ACC112 (cell line): ENCODE data around the gene UCN.

Experiments
- H2AFZ ChIP-seq: fragments of 200-600 bp; sonication (generic); one replicate; pipeline ENCODE4 v1.6.0; 2017; ENCODE audit warnings: antibody characterized with exemption, low read length; ENCODE audit not compliant: unreplicated experiment
- H3K27ac ChIP-seq: fragments of 200-600 bp; sonication (generic); 2 replicates; pipeline ENCODE4 v1.5.1; 2014; ENCODE audit warnings: low read depth, mild to moderate bottlenecking, antibody characterized with exemption, low read length, moderate library complexity
- H3K27me3 ChIP-seq: fragments of 200-600 bp; sonication (generic); 2 replicates; pipeline ENCODE4 v1.6.1; 2014; ENCODE audit warnings: mild to moderate bottlenecking, antibody characterized with exemption, low read length, moderate library complexity, mixed read lengths; ENCODE audit not compliant: insufficient read depth
- H3K36me3 ChIP-seq: fragments of 200-600 bp; sonication (generic); 2 replicates; pipeline ENCODE4 v1.6.1; 2016; ENCODE audit warnings: mild to moderate bottlenecking, antibody characterized with exemption, low read length, moderate library complexity, mixed read lengths; ENCODE audit not compliant: insufficient read depth
- H3K4me1 ChIP-seq: fragments of 200-600 bp; sonication (generic); one replicate; pipeline ENCODE4 v1.6.1; 2016; ENCODE audit warnings: low read length, mixed read lengths; ENCODE audit not compliant: insufficient read depth, unreplicated experiment, control insufficient read depth
- H3K4me3 ChIP-seq: fragments of 200-600 bp; sonication (generic); 2 replicates; pipeline ENCODE4 v1.5.1; 2014; ENCODE audit warnings: mild to moderate bottlenecking, low read depth, low read length
- H3K79me2 ChIP-seq: fragments of 200-600 bp; sonication (generic); one replicate; pipeline ENCODE4 v1.6.0; 2016; ENCODE audit warnings: low read length; ENCODE audit not compliant: control insufficient read depth, unreplicated experiment, insufficient read depth

The UCN gene

GRCh38 chr2:27313882-27314645, 5.8 kb upstream of the UCN start:
- H3K4me3 ChIP-seq: no peak overlapping the region

GRCh38 chr2:27312152-27312551, 3.9 kb upstream of the UCN start:
- no peak overlapping the region for H2AFZ ChIP-seq
- H3K27me3 ChIP-seq: peaks cover 17% of the 10 kb centered on the region
- H3K79me2 ChIP-seq: no peaks in the 10 kb centered on the region
- H3K4me3 ChIP-seq: no peak overlapping the region
- peaks cover 9% of the 10 kb centered on the region; the same call in 1 of the 2 replicates for H3K36me3 ChIP-seq
- no peaks in the 10 kb centered on the region for H3K4me1 ChIP-seq
- H3K27ac ChIP-seq: no peak overlapping the region

More at GRCh38 chr2:27313882-27314645, 5.8 kb upstream of the UCN start:
- Histone ChIP-seq H3K27ac (no peak overlapping the region), H3K4me1 (no peaks in the 10 kb centered on the region), H2AFZ (no peak overlapping the region), H3K27me3 (no peaks in the 10 kb centered on the region), H3K36me3 (peaks cover 5% of the 10 kb centered on the region; the same call in 1 of the 2 replicates), H3K79me2 (peaks cover 3% of the 10 kb centered on the region)

GRCh38 chr2:27309651-27310050, 1.4 kb upstream of the UCN start:
- H3K79me2 ChIP-seq: no peaks in the 10 kb centered on the region
- H3K4me3 ChIP-seq: no peak overlapping the region
- peaks cover 32% of the 10 kb centered on the region for H3K27me3 ChIP-seq
- H3K36me3 ChIP-seq: peaks cover 9% of the 10 kb centered on the region; the same call in 1 of the 2 replicates
- no peaks in the 10 kb centered on the region for H3K4me1 ChIP-seq
- H2AFZ ChIP-seq: no peak overlapping the region
- H3K27ac ChIP-seq: no peak overlapping the region

GRCh38 chr2:27307545-27308358, 493 bp downstream of the UCN start:
- peaks cover 4% of the 10 kb centered on the region for H3K4me1 ChIP-seq
- no peak overlapping the region for H3K27ac ChIP-seq
- no peaks in the 10 kb centered on the region for H3K79me2 ChIP-seq
- H3K4me3 ChIP-seq: no peak overlapping the region
- peaks cover 9% of the 10 kb centered on the region; the same call in 1 of the 2 replicates for H3K36me3 ChIP-seq
- H3K27me3 ChIP-seq: peaks cover 35% of the 10 kb centered on the region
- no peak overlapping the region for H2AFZ ChIP-seq

- Histone ChIP-seq H3K27me3 (peaks cover 35% of the 10 kb centered on the region), H3K36me3 (peaks cover 9% of the 10 kb centered on the region; the same call in 1 of the 2 replicates), H3K27ac (no peak overlapping the region), H3K4me3 (no peak overlapping the region), H3K79me2 (no peaks in the 10 kb centered on the region), H3K4me1 (peaks cover 6% of the 10 kb centered on the region), H2AFZ (no peak overlapping the region)
Observed at GRCh38 chr2:27307287-27307544, 1.0 kb downstream of the UCN start.

GRCh38 chr2:27306573-27307286, 1.5 kb downstream of the UCN start:
- peaks cover 6% of the 10 kb centered on the region for H3K4me1 ChIP-seq
- peaks cover 9% of the 10 kb centered on the region; the same call in 1 of the 2 replicates for H3K36me3 ChIP-seq
- no peak overlapping the region for H3K4me3 ChIP-seq
- H2AFZ ChIP-seq: no peak overlapping the region
- H3K27ac ChIP-seq: no peak overlapping the region
- no peaks in the 10 kb centered on the region for H3K79me2 ChIP-seq
- peaks cover 35% of the 10 kb centered on the region for H3K27me3 ChIP-seq

GRCh38 chr2:27306136-27306535, 2.1 kb downstream of the UCN start:
- Histone ChIP-seq H3K4me3 (no peak overlapping the region), H3K27me3 (peaks cover 35% of the 10 kb centered on the region), H3K79me2 (no peaks in the 10 kb centered on the region)

GRCh38 chr2:27305516-27305915, 2.7 kb downstream of the UCN start:
- Histone ChIP-seq H3K27ac (no peak overlapping the region), H3K4me3 (no peak overlapping the region), H2AFZ (no peak overlapping the region), H3K36me3 (peaks cover 9% of the 10 kb centered on the region; the same call in 1 of the 2 replicates), H3K79me2 (no peaks in the 10 kb centered on the region), H3K27me3 (peaks cover 35% of the 10 kb centered on the region), H3K4me1 (peaks cover 6% of the 10 kb centered on the region)

More at GRCh38 chr2:27306136-27306535, 2.1 kb downstream of the UCN start:
- H2AFZ ChIP-seq: no peak overlapping the region
- no peak overlapping the region for H3K27ac ChIP-seq
- peaks cover 9% of the 10 kb centered on the region; the same call in 1 of the 2 replicates for H3K36me3 ChIP-seq
- peaks cover 6% of the 10 kb centered on the region for H3K4me1 ChIP-seq

- peaks cover 6% of the 10 kb centered on the region for H3K4me1 ChIP-seq
- no peak overlapping the region for H2AFZ ChIP-seq
- H3K79me2 ChIP-seq: no peaks in the 10 kb centered on the region
- H3K27me3 ChIP-seq: peaks cover 35% of the 10 kb centered on the region
- no peak overlapping the region for H3K27ac ChIP-seq
- H3K4me3 ChIP-seq: no peak overlapping the region
- H3K36me3 ChIP-seq: peaks cover 8% of the 10 kb centered on the region; the same call in 1 of the 2 replicates
Observed at GRCh38 chr2:27304488-27305240, 3.6 kb downstream of the UCN start.
